Dermis microvascular lymphatic vessel endothelial cell (primary cell): ENCODE measurements around the gene INTS1. TPM values are rescaled to one million over a fixed set of nuclear protein-coding genes. Genes with fewer than 3 reads are reported as not detected.

ENCODE experiments used
- DNase-seq, 2 donors: peaks; one replicate each; pipeline versions ENCODE4 v3.0.0 to v3.0.0-alpha.2; 2010; ENCODE audit warnings: low read depth in 2 of 2
- total RNA-seq: library from RNA; depleted of rRNA; stranded (reverse); fragments of >200 nt; gene quantifications from 2 replicates; pipeline ENCODE4 v1.2.1, GENCODE V29; 2014

Gene INTS1
- total RNA-seq, 1 donor from 2014 or later: 25.4 TPM

DNA sequence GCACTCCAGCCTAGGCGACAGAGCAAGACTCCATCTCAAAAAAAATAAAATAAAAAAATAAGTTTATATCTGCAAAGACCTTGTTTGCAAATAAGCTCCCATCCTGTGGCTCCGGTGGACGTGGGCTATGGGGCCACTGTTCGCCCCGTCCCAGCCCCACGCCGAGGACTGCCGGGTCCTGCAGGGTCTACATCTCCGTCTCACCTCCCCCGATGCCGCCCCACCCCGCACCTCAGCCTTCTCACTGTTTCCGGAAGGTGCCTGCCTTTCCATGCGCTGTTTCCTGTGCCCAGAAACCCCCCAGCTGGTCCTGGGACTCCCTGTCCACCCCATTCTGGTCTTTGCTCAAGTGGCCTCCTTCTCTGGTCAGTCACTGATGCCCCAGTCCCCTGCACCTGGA, 5.0 kb upstream of the INTS1 start:
- DNase-seq: no peak

DNA sequence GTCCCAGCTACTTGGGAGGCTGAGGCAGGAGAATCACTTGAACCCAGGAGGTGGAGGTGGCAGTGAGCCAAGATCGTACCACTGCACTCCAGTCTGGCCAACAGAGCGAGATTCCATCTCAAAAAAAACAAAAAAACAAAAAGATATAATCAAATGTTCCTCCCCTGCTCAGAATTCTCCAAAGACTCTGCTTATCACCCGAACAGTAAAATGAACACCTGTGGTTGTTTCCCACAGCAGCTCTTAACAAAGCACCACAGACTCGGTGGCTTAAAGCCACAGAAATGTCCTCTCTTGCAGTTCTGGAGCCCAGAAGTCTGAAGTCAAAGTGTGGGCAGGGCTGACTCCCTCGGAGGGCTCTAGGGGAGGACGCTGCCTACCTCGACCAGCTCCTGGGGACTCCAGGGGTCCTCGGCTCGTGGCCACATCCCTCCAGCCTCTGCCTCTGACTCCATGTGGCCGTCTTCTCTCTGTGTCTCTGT, 4.1 kb upstream of the INTS1 start:
- no peak for DNase-seq

DNA sequence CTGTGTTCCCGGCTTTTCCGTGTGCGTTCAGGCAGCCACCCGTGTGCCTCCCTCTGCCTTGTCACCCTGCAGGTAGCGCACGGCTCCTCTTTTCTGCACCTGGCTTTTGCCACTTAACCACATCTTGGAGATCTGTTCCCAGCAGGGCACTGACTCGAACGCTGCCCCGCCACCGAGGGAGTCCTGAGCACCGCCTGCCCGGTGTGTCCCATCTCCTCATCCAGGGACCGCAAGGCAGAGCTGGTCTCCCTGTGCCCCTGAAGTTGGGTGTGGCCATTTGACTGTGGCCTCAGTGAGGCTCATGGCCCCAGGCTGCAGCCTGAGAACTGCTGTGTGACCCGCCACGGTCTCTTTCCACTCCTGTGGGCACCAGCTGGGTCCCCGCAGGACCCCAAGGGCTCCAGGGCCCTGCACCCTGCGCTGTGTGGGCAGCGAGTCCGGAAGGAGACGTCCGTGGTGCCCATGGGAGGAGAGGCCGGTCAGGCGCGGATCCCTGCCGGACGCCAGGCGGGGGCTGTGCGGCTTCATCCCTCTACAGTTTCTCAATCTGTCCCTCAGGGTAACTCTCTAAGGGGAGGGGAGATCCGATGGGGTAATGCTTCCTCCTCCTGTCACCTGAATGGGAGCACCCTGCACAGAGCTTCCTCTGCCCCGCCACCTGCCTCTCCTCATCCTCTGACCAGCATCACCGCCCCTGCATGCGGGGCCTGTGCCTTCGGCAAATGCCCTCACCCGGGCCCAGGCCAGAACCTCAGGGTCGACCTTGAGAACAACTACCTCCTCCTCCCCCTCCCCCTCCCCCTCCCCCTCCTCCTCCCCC, 1.8 kb upstream of the INTS1 start:
- DNase-seq: no peak

DNA sequence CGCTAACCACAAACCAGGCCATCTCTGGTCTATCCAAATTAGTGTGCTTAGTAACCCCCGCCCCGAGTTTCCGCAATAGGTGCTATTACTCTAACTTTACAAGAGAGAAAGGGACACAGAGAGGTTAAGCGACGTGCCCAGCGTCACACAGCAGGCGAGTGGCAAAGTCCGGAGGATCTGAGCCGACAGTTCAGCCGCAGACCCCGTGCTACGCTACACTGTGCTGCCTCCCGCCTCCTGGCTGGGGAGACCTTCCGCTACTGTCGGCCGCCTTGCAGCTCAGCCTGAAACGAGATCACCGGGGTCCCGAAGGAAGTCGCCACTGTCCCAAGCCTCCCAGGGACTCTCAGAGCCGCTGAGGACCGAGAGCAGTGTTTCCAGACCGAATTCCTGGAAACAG, 799 bp downstream of the INTS1 start:
- DNase-seq: no peak

DNA sequence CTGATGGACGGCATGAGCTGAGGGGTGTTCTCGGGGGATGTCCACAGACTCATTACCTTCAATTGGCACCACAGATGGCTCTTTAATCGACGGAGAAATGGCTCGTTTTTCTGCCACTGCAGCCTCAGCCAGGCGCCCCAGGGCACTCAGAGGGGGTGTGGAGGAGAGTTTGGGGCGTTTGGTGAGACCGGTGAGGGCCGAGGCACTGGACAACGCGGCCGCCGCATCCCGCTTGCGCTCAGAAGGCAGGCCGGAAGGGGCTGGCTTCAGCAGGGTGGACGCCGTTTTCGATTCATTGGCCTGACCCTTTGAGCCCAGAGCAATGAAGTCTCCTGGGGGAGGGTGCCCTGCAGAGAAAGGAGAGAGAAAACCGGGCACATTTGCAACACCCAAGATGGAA, 1.3 kb downstream of the INTS1 start:
- no peak for DNase-seq

DNA sequence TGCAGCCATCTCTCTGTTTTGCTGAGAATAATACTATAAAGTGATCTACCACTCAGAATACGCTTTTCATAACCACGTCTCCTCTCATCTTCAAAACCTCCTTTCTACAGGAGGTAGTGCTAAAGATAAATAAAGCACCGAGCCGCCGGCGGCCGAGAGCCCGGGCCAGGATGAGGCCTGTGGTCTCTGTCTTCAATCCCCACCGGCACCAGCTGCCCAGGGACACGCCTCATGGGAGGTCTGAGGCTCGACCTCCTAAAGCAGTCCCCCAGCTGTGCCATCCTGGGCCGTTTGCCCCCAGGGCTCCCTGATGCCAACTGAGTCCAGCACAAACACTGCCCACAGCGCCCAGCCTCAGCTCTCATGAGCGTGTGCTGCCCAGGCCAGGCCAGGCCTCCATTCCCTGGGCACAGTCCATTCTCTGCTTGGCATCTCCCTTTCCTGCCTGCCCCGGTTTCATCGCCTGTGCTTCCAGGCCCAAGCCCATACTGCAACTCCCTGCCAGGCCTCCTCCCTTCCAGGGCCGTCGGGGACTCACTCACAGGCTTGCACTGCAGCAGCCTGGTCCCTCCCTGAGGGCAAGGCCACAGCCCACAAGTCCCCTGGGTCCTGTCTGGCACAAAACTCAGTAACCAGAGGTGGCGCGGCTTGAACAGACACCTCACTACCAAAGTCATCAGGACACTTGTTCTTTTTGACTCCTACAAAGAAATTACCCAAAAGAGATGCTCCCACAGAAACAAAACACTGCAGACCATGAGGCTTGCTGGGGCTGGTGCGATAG, 2.5 kb downstream of the INTS1 start:
- DNase-seq: no peak

DNA sequence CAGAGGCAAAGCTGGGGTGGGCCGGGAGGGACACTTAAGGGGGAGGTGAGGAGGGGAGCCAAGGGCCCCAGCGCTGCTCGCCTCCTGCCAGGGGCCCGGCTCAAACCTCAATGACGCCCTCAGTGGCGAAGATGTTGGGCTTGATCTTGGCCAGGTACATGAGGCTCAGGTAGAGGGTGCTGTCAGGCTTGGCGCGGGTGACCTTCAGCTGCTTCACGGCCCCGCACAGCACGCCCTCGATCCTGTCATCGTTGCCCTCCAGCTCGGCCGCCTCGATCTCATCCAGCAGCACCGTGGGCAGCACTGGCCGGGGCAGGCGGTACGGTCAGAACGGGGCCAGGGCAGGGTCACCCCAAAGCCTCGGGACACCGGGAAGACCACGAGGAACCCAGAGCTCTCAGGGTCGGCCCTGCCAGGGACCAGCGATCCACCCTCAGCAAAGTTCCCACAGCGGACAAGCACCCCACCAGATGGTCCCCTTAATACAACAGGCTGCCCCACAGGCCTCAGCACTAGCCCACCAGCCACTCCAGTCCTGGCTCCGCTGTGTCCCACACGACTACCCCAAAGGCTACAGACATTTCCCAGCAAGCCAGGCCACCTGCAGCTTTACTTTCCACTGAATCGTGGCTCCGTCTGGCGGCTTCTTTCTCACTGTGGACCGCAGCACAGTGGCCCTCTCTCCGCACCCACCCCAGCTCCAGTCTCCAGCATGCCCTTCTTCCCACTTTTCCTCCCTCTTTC, 4.0 kb downstream of the INTS1 start:
- no peak for DNase-seq

DNA sequence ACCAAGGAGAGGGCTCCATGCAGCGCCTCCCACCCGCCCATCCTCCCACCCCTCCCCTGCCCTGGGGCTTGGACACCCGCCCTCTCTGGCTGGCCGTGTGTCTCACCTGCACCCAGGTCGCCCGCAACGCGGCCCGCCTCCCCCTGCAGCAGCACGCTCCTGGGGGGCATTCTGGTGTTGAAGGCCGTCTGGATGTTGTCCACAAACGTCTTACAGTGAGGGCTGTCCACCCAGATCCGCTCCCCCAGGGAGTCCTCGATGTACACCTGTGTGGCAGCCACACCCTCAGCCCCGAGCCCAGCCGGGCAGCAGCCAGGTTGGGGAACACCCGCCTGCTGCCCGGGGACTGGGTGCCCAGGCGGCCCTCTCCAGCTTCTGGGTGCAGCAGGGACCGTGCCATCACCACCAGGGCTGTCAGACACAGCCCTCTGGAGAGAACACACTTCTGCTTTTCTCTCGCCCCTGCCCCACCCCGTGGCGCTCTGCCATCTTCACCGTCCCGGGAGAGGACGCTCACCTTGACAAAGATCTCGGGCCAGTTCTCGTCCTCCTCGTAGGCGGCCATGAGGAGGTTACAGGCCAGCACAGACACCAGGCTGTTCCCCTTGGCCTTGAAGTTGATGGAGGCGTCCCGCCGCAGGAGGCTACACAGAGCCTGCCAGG, 4.7 kb downstream of the INTS1 start:
- DNase-seq: no peak

DNA sequence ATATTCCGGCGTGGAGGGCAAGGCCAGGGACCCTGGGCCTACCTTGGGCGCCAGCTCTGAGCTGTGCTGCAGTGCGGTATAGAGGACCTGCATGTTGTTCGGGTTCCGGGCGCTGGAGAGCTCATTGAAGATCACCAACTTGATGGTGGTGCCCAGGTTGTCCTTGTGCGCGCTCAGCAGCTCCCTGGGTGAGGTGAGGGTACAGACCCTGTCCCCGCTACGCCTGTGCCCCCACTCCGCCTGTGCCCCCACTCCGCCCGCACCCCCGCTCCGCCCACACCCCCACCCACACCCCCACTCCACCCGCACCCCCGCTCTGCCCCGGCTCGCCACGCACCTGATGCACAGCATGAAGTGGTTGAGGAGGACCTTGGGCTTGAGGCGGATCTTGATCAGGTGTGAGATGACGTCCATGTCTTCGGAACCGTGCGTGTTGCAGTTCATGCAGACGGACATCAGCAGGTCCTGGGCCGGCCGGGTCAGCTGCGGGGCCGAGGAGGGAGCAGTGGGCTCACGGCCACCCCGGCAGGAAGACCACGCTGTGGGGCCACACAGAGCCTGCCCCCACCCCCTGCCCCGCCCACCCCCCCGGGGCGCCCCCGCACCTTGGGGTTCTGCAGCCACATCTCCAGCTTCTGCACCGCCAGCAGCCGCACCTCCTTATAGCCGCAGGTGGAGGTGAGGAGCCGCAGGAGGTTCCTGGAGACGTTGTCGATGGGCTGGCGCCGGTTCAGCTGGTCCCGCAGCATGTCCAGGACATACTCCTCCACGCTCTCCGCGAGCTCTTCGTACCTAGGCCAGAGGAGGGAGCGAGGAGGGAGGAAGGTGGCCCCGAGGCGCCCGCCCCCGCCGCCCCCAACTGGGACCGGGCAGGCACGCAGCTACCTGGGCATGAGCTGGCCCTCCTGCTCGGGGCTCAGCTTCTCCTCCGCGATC, 5.6 kb downstream of the INTS1 start:
- DNase-seq: no peak

DNA sequence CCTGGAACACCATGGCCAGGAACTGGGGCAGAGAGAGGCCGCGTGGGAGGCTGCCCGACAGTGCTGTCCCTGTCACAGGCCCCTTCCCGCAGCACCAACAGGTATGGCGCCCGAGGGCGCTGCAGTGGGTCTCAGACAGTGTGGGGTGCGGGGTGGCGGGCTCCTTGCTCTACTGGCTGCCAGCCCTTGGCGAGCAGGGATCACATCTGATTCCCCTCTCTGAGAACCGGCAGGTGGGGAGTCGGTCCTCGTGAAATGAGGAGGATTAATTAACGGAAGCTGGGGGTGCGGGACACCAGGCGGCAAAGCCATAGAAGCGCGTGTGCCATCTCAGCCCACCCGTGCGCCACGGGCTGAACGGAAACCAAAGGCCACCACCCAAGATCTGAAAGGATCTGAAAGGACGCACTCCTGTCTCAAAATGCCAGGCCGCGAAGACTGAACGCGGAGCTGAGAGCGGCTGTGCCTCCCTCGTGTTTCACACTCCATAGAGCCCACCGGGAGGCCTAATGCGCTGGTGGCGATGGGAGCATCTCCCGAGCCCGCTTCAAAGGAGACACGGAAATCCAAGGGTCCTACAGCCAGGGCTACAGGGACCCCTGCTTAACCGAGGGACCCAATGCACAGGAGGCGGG, 6.8 kb downstream of the INTS1 start:
- no peak for DNase-seq

DNA sequence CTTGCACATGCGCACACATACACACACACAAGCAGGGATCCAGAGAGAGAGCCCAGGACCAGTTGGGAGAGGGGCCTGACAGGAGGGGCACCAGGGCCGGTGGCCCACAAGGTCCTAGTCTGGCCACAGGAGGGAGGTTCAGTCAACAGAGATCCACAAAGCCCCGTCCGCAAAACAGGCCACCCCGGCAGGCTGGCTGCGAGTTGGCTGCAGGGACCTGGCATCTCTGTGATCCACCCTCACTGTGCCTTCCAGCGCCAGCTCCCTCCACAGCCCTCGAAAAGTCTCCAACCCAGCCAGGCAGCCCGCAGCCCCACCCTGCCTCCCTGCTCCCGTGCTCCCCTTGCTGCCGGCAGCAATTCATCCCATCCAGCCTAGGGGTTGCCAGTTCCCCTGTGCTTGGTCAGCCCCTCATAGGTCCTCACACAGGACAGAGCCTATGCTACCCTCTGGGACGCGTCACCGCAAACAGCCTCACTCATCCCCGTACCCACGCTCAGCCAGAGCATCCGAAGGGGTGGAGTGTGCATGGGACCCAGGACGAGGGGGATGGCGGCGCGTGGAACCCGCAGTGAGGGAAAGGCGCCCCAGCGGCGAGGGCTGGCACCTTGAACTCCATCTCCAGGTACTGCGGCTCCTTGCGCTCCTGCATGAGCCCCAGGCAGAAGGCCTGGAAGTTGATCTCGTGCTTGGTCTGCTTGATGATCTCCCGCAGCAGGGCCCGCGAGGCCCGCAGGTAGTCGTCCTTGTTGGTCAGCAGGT, 7.5 kb downstream of the INTS1 start:
- DNase-seq: no peak

DNA sequence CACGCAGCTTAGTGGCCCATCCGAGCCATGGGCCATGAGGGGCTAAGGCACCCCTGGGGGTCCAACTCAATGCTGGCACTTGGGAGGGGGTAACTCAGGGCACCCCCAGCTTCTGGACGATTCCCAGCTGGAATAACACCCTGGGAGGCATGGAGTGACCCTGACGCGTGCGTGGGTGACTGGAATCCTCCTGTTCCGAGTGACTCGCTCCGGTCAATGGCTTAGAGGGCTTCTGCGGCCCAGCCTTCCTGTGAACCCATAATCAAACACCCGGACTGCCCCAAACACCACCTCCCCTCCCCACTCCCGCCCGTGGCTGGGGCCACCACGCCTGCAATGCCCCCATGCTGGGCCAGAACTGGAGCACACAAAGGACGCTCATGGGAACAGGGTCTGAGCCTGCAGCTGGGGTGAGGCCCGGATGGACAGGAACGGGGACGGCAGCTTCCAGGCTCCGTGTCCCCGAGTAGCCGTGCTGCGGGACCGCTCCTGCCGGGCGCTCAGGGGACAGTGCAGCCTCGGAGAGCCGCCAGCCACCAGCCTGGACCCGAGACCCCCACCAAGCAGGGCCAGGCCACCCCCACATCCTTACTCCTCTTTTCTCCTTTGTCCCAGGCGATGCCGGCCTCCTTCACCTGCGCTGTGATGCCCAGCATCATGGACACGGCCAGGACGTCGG, 8.5 kb downstream of the INTS1 start:
- DNase-seq: no peak

DNA sequence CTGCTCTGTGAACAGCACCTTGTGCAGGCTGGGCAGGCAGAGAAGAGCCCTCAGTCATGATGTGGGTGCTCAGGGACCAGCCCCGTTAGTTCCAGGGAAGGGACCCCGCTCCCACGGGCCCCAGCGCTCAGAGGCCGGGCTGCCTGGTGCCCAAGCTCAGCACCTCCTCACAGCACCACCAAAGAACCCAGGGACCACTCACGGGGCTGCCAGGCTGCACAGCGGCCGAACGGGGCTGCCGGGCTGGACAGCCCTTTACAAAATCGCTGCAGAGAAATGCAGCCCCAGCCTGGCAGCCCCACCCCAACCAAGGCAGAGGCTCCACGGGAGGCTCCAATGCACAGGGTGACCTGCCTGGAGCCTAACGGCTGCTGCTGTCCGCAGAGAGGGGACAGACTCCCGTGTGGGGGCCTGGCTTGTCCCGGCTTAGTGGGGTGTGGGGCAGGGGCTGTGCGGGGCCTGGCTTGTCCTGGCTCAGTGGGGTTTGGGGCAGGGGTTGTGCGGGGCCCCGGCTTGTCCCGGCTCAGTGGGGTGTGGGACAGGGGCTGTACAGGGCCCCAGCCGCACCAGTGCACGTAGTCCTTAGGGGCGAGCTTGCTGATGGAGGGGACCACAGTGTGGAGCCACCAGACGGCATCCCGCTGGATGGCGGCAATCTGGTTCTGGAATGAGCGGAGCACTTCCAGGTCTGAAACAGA, 9.2 kb downstream of the INTS1 start:
- no peak for DNase-seq

DNA sequence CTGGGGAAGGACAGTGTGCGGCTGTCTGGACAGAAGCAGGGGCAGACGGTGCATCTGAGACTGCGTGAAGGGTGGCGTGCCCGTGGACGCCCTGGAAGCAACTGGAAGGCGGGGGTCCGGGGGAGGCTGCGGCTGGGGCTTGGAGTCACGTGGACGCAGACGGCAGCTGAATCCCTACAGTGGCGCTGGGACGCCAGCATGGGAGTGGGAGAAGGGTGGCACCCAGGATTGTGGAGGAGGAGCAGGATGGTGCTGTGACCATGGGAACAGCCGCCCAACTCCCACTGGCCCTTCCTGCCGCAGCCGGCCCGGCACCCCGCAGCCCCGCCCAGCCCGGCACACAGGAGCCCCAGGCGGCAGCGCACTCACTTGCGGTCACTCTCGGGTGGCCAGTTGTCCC, 9.7 kb downstream of the INTS1 start:
- DNase-seq: no peak

DNA sequence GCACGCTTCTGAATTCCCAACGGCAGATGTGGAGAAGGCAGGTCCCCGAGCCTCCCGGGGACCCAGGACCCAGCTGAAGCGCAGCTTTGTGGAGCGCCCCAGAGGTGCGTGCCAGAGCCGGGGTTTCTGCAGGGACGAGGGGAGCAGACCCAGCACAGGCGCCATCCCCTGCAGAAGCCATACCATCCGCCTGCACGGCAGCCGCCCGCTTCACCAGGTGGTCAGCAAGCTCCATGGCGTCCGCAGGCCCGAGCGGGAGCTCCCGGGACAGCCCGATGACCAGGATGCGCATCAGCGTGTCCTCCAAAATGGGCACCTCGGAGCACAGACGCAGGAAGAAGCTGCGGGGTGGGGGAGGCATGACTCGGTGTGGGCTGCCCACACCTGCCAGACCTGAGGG, 10.6 kb downstream of the INTS1 start:
- no peak for DNase-seq

DNA sequence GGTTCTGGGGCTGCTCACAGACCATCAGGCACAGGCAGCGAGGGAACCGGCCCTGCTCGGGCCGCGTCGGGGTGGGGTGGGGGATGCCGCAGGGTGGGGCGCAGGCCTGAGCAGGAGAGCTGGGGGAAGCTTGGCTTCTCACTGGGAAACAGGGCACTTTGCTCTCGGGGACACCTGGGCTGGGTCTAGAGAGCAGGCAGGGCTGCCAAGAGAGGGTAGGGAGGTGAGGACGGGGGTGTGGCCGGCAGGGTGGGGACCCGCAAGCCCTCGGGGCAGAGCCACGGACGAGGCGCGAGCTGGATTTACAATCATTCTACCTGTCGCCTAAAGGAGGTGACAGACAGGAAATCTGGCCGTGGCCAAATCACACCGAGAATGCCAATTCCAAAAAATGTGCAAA, 11.1 kb downstream of the INTS1 start:
- DNase-seq: no peak

DNA sequence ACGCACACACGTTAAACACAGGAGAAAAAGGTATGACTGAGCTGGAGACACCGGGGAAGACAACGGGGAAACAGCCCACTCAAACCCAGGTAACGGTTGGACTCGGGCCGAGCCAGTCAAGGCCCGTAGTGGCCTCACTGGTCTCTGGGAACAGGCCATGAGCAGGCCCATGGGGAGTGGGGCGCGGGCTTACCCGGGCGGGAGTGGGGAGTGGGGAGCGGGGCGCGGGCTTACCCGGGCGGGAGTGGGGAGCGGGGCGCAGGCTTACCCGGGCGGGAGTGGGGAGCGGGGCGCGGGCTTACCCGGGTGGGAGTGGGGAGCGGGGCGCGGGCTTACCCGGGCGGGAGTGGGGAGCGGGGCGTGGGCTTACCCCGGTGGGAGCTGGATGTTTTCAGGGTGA, 11.5 kb downstream of the INTS1 start:
- DNase-seq: no peak

DNA sequence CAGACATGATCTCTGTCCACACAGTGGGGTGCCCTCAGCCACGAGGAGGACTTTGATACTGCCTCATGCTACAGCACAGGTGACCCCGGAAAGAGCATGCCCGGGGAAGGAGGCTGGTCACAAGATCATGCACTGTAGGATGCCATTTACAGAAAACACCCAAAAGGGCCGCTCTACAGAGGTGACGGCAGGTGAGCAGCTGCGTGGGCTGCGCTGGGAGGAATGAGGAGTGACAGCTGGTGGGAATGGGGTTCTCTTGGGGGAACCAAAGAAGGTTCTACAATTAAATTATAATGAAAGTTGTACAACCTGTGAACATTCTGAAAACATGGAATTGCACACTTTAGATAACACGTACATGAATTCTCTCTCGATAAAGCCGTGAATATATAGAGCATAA, 12.0 kb downstream of the INTS1 start:
- no peak for DNase-seq
